GM18505 (cell line): ENCODE data around the gene KLHL26.

ENCODE experiments used
- ATAC-seq: cut with Tn5 transposase; IDR thresholded peaks from one replicate; pipeline ENCODE4 v1.9.1; 2021; ENCODE audit not compliant: unreplicated experiment
- POLR2A ChIP-seq: IDR thresholded peaks from 4 replicates; pipeline ENCODE4 v1.6.1; 2011; ENCODE audit warnings: borderline replicate concordance; ENCODE audit not compliant: insufficient read depth, insufficient read length; ENCODE audit errors: extremely low read depth

The KLHL26 gene

DNA sequence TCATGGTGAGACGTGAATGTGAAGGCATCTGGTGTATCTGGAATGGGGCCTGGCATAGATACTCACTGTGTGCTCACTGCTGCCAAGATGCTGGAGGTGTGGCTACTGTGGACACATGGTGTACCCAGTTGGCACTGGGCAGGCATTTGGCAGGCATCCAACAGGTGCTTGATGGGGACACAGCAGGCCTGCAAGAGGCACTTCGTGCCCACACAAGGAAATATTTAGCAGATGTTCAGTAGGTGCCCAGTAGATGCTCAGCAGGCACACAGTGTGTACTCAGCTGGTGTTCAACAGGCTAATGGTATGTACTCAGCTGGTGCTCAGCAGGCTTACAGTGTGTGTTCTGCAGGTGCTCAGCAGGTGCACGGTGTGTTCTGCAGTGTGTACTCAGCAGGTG, 60.9 kb downstream of the KLHL26 start:
- ATAC-seq = no peak
- no peak for TF ChIP-seq POLR2A

DNA sequence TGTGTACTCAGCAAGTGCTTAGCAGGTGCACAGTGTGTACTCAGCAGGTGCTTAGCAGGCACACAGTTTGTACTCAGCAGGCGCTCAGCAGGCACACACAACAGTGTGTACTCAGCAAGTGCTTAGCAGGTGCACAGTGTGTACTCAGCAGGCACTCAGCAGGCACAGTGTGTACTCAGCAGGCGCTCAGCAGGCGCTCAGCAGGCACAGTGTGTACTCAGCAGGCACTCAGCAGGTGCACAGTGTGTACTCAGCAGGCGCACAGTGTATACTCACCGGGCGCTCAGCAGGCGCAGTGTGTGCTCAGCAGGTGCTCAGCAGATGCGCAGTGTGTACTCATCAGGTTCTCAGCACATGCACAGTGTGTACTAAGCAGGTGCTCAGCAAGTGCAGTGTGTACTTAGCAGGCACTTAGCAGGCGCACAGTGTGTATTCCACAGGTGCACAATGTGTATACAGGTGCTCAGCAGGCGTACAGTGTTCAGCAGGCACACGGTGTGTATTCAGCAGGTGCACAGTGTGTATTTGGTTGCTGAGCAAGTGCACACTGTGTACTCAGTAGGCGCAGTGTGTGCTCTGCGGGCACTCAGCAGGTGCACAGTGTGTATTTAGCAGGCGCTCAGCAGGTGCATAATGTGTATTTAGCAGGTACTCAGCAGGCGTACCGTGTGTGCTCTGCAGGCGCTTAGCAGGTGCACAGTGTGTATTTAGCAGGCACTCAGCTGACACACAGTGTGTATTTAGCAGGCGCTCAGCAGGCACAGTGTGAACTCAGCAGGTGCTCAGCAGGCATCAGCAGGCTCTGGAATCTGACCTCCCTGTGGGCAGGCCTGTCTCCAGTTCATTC, 61.7 kb downstream of the KLHL26 start:
- TF ChIP-seq POLR2A = no peak
- no peak for ATAC-seq

DNA sequence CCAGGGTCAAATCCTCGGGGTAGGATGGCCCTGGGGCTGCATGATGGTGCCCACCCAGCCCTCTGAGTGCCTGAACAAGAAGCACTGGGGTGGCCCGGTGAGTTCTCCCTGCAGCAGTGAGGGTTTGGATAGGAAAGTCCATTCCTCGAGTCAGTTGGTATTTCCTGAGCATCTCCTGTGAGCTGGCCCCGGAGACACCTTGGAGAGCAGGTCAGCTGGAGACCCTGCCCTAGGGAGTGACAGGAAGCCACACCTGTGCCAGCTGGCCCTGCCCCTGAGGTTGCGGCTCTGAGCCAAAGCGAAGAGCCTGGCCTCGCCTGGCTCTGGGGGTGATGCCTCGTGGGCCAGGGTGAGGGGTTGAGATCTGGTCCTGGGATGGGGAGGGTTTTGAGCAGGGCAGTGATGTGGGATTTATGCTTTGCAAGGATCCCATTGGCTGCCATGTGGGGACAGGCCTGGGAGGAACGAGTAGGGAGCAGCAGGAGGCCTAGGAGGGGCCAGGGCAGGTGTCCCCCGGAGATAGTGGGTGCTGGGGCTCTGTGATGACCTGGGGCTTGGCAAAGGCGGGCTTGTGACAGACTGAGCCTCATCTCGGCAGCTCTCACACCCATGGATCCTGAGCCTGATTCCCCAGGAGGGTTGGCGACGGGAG, 62.7 kb downstream of the KLHL26 start:
- ATAC-seq = no peak
- no peak for TF ChIP-seq POLR2A

- ATAC-seq = peak; percentile 52
- TF ChIP-seq POLR2A = peak; percentile 36
Measured at GRCh38 chr19:18700501-18701249, 63.8 kb downstream of the KLHL26 start.

DNA sequence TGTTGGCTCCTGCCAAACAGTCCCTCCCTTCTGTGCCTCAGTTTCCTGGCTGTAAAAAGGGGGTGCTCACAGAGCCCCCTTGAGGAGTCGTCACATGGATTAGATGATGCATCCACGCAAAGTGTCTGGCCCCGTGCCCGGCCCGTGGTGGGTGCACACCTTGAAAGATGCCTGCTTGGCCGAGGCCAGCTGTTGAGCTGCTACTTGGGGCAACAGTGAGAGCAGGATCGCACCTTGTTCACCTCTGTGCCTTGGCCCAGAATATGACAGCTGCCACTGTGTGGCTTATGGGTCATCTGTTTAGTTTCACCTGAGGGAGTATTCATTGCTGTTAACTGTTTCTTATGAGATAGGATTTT, 64.4 kb downstream of the KLHL26 start:
- ATAC-seq = peak; percentile 21
- TF ChIP-seq POLR2A = no peak

DNA sequence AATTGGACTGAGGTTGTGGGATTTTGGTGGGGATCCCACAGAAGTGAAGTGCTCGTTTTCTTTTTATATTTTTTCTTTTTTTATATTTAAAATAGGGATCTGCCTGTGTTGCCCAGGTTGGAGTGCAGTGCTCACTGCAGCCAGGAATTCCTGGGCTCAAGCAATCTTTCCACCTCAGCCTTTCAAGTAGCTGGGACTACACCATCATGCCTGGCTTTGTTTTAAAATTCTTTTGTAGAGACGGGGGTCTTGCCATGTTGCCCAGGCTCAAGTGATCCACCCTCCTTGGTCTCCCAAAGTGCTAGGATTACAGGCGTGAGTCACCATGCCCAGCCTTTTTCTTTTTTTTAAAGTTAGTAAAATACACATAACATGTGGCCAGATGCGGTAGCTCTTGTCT, 67.2 kb downstream of the KLHL26 start:
- TF ChIP-seq POLR2A = no peak

DNA sequence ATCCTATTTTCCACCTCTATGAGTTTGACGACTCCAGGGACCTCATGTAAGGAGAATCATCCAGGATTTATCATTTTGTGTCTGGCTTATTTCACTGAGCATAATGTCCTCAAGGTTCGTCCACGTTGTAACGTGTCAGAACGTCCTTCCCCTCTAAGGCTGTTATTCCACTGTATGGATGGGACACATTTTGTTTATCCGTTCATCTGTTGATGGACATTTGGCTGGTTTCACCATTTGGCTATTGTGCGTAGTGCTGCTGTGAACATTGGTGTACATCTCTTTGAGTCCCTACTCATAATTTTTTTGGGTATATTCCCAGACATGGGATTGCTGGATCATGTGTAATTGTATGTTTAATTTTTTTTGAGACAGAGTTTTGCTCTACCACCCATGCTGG, 68.1 kb downstream of the KLHL26 start:
- no peak for TF ChIP-seq POLR2A
- no peak for ATAC-seq

More for the DNA sequence above, 67.2 kb downstream of the KLHL26 start:
- ATAC-seq = no peak

GRCh38 chr19:18708452-18709231, 71.8 kb downstream of the KLHL26 start:
- no peak for ATAC-seq

DNA sequence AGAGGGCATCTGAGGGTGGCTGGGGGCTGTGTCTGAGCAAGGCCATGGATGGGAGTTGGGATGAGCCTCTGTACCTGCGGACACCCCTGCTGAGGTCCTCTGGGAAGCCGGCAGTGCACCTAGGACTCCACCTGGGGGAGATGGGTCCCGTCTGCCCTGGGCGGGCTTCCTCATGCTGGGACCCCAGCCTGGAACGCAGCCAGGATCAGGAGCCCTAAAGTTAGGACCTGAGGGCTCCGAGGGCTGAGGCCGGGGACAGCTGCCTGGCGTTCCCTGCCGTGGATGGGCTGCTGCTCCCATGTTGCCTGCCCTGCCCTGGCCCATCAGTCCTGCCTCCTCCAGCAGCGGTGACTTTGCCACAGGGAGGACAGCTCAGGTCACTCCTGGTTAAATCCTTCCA, 72.7 kb downstream of the KLHL26 start:
- no peak for ATAC-seq
- no peak for TF ChIP-seq POLR2A

More at GRCh38 chr19:18708452-18709231, 71.8 kb downstream of the KLHL26 start:
- no peak for TF ChIP-seq POLR2A

DNA sequence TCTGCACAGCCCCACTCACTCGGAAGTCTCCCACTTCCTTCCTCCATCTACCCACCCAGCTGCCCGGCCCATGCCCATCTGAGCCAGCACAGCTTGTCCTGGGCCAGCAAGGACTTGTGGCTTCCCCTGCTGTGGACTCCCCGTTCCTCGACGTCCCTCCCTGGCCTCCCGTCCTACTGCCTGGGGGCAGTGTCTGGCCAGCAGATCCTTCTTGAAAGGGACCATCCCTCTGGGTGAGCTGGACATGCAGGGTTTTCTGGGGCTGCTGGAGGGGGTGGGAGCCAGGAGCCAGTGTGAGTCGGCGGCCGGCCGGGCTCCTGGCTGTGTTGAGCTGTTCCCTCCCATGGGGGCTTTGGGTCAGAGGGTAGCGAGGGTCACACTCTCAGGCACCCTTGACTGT, 73.4 kb downstream of the KLHL26 start:
- ATAC-seq = no peak
- no peak for TF ChIP-seq POLR2A

DNA sequence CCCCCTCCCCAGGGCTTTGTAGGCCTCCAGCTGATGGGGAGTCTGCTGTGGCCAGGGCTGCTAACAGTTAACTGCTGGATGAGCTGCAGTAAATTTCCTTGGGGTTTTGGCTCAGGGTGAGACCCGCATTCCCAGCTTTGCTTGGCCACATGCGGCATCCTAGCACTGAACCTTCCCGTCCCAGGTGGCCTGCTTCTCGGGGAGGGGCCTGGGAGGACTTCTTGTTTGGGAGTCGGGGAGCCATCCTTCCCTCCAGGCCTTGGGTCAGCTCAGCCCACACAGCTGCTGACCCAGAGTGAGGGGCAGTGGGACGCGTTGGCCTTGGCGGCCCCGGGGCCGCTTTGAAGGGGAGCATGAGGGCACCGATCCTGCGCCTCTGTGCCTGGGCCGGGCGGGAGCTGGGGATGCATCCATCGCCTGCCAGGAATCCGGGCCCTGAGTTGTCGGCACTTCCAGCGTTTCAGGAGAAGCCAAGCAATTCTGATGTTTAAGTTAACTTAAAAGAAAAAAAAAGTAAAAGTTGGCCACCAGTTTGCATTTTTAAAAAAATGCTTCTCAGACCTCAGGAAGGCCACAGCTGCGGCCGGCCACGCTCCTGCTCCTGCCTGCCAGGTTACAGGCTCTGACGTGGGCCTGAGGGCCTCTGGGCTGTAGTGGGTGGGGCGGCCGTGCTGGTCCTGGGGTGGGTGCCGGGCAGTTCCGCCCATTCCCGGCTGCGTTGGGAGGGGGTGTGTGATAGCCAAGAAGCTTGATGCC, 74.3 kb downstream of the KLHL26 start:
- ATAC-seq = no peak

DNA sequence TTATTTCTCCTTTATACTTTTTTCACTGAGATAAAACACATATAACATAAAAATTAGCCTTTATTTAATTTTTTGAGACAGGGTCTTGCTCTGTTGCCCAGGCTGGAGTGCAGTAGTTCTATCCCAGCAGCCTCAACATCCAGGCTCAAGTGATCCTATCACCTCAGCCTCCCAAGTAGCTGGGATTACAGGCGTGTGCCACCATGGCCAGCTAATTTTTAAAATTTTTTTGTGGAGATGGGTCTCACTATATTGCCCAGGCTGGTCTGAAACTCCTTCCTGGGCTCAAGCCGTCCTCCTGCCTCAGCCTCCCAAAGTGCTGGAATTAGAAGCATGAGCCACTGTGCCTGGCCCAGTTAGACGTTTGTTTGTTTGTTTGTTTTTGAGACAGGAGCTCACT, 75.1 kb downstream of the KLHL26 start:
- TF ChIP-seq POLR2A = no peak
- no peak for ATAC-seq

More for the DNA sequence above, 74.3 kb downstream of the KLHL26 start:
- TF ChIP-seq POLR2A = no peak
